K562 (cell line): ENCODE data around the gene GJD2. TPM values are rescaled to one million over a fixed set of nuclear protein-coding genes. Genes with fewer than 3 reads are reported as not detected.

ENCODE experiments used
- ATAC-seq: fragments of 200-7000 bp; cut with Tn5 transposase; 3 replicates; pipeline ENCODE4 v1.9.1; 2020; ENCODE audit warnings: moderate library complexity
- BruUV-seq: library from RNA; stranded (reverse); fragments of 400-500 nt; replicated peaks from 2 replicates; lab custom pipeline; 2021; lab: Mats Ljungman, UMichigan
- CTCF ChIA-PET: fragments of 300-600 bp; formaldehyde crosslinking; extraction: SDS; loops from one replicate; lab custom pipeline; 2021; ENCODE audit warnings: low intra/inter-chr PET ratio; lab: Yijun Ruan, JAX
- POLR2A ChIA-PET: fragments of 300-600, 350-650 bp; sonication (Branson Sonifier 250); formaldehyde crosslinking; extraction: SDS; loops from one replicate; lab custom pipeline; 2021; ENCODE audit warnings: antibody characterized with exemption, inconsistent platforms; lab: Yijun Ruan, JAX
- DNase-seq, 4 experiments: peaks; one replicate each; pipeline versions ENCODE4 v3.0.0 to v3.0.0-alpha.2; 2011 to 2018; ENCODE audit warnings: low spot score in 3 of 4, mixed read lengths in 3 of 4; ENCODE audit errors: extremely low read depth in 1 of 4
- FAIRE-seq: peaks from 2 replicates; lab custom pipeline; 2011; peaks lifted over from hg19 to GRCh38; lab: Jason Lieb, UNC
- H2AFZ ChIP-seq: 2 replicates; pipeline ENCODE4 v1.6.0; 2011; ENCODE audit warnings: low read depth, low read length, control low read depth, inconsistent platforms
- H3K27ac ChIP-seq: fragments of 200-600 bp; 3 replicates; pipeline ENCODE4 v1.8.0; 2011; ENCODE audit warnings: low read depth, mild to moderate bottlenecking, control low read depth, inconsistent platforms, low read length, moderate library complexity, mixed read lengths; ENCODE audit errors: extremely low read depth
- H3K27me3 ChIP-seq, 2 experiments: fragments of 300-600 bp in 1 of 2; 2 replicates in 1 of 2; 3 replicates in 1 of 2; pipeline versions ENCODE4 v1.6.0 to v1.8.0; 2011; ENCODE audit warnings: inconsistent platforms in 2 of 2, low read length in 2 of 2, mild to moderate bottlenecking in 1 of 2, mixed read lengths in 1 of 2, moderate library complexity in 1 of 2; ENCODE audit not compliant: control insufficient read depth in 2 of 2, insufficient read depth in 2 of 2
- H3K36me3 ChIP-seq: fragments of 300-600 bp; 3 replicates; pipeline ENCODE4 v1.8.0; 2011; ENCODE audit warnings: mild to moderate bottlenecking, low read length, inconsistent platforms; ENCODE audit not compliant: control insufficient read depth, insufficient read depth
- H3K4me1 ChIP-seq, 2 experiments: fragments of 200-600 bp in 1 of 2; replicated peaks in 1 of 2; 2 replicates in 1 of 2; 3 replicates in 1 of 2; pipeline versions ENCODE4 v1.5.1 to v1.8.0; 2011; ENCODE audit warnings: inconsistent platforms in 2 of 2, low read length in 2 of 2, mild to moderate bottlenecking in 1 of 2, mixed read lengths in 1 of 2, moderate library complexity in 1 of 2; ENCODE audit not compliant: control insufficient read depth in 2 of 2, insufficient read depth in 2 of 2
- H3K4me2 ChIP-seq: 2 replicates; pipeline ENCODE4 v1.6.1; 2011; ENCODE audit warnings: low read length, control low read depth, inconsistent platforms, mixed read lengths; ENCODE audit not compliant: insufficient read depth
- H3K4me3 ChIP-seq: fragments of 200-600 bp; sonication (generic), shearing (Covaris generic); 2 replicates; pipeline ENCODE4 v1.5.1; 2016; ENCODE audit warnings: control low read depth, inconsistent platforms
- H3K79me2 ChIP-seq: fragments of 200-600 bp; 3 replicates; pipeline ENCODE4 v1.8.0; 2011; ENCODE audit warnings: low read length, inconsistent platforms; ENCODE audit not compliant: control insufficient read depth, insufficient read depth
- H3K9ac ChIP-seq, 2 experiments: 2 replicates each; pipeline versions ENCODE4 v1.6.0 to v1.6.1; 2011; ENCODE audit warnings: low read depth in 2 of 2, low read length in 2 of 2, control low read depth in 1 of 2, inconsistent platforms in 1 of 2, mild to moderate bottlenecking in 1 of 2, mixed read lengths in 1 of 2; ENCODE audit not compliant: insufficient read depth in 1 of 2
- H3K9me1 ChIP-seq: one replicate; pipeline ENCODE4 v1.6.0; 2011; ENCODE audit warnings: inconsistent platforms, mild to moderate bottlenecking, low read length, moderate library complexity; ENCODE audit not compliant: control insufficient read depth, insufficient read depth
- H3K9me3 ChIP-seq: replicated peaks from 2 replicates; pipeline ENCODE4 v1.5.1; 2011; ENCODE audit warnings: low read depth, low read length, inconsistent platforms; ENCODE audit not compliant: control insufficient read depth, insufficient read depth
- H4K20me1 ChIP-seq: replicated peaks from 2 replicates; pipeline ENCODE4 v1.6.1; 2011; ENCODE audit warnings: low read length, inconsistent platforms, mixed read lengths; ENCODE audit not compliant: control insufficient read depth, insufficient read depth
- CCNT2 ChIP-seq: IDR thresholded peaks from 2 replicates; pipeline ENCODE4 v1.6.1; 2011; ENCODE audit warnings: borderline replicate concordance, low read depth, mild to moderate bottlenecking, moderate library complexity, mixed read lengths, low read length; ENCODE audit not compliant: insufficient read length; ENCODE audit errors: extremely low read depth
- CREB1 ChIP-seq, 2 experiments: sonication (generic) in 1 of 2; formaldehyde crosslinking in 1 of 2; IDR thresholded peaks; 2 replicates each; pipeline versions ENCODE4 v1.6.1 to v1.8.0; 2012 to 2022; ENCODE audit warnings: inconsistent platforms in 1 of 2, mild to moderate bottlenecking in 1 of 2, missing genetic modification reagents in 1 of 2, moderate library complexity in 1 of 2
- MTA3 ChIP-seq: fragments of 450-650 bp; formaldehyde crosslinking; IDR thresholded peaks from 2 replicates; pipeline ENCODE4 v1.6.1; 2017; ENCODE audit warnings: mild to moderate bottlenecking, borderline replicate concordance
- POLR2G ChIP-seq: fragments of 200-400 bp; formaldehyde crosslinking; IDR thresholded peaks from 2 replicates; pipeline ENCODE4 v1.6.1; 2017; ENCODE audit warnings: low read depth, mild to moderate bottlenecking, antibody characterized with exemption, low read length, moderate library complexity
- RBFOX2 ChIP-seq: fragments of 200-400 bp; formaldehyde crosslinking; IDR thresholded peaks from 2 replicates; pipeline ENCODE4 v1.6.1; 2017; ENCODE audit warnings: low read depth, mild to moderate bottlenecking, low read length, moderate library complexity
- TARDBP ChIP-seq: fragments of 450-650 bp; IDR thresholded peaks from 2 replicates; pipeline ENCODE4 v1.6.1; 2016
- ZEB2 ChIP-seq: fragments of 450-650 bp; IDR thresholded peaks from 2 replicates; pipeline ENCODE4 v1.6.1; 2016
- ZFX ChIP-seq: sonication (generic); formaldehyde crosslinking; IDR thresholded peaks from 2 replicates; pipeline ENCODE4 v1.8.0; 2022; ENCODE audit warnings: mild to moderate bottlenecking, missing genetic modification reagents, moderate library complexity
- ZNF134 ChIP-seq: fragments of 250-450 bp; sonication (Bioruptor Pico); conservative IDR thresholded peaks from 2 replicates; pipeline ENCODE4 v1.4.0; 2020
- ZNF609 ChIP-seq: sonication (generic); formaldehyde crosslinking; IDR thresholded peaks from 2 replicates; pipeline ENCODE4 v1.8.1; 2023; ENCODE audit warnings: missing genetic modification reagents, mild to moderate bottlenecking, borderline replicate concordance
- ZNF830 ChIP-seq: fragments of 250-450 bp; sonication (Bioruptor Pico); IDR thresholded peaks from 2 replicates; pipeline ENCODE4 v1.5.0; 2021; ENCODE audit warnings: mild to moderate bottlenecking
- WGBS: fragments of 100-300 bp; shearing (Covaris generic); methylation state at CpG from one replicate; pipeline ENCODE4 v1.1.6; 2016; ENCODE audit warnings: low coverage, mixed read lengths; ENCODE audit not compliant: insufficient coverage; ENCODE audit errors: missing lambda C conversion rate; 5-methylcytosine and 5-hydroxymethylcytosine counted together
- in situ Hi-C: fragments of 300-500 bp; cut with MboI; formaldehyde crosslinking; loops from 4 replicates; pipeline ENCODE4 v1.15.0; 2018; ENCODE audit warnings: inconsistent platforms, mixed read lengths
- intact Hi-C: fragments of 100-400 bp; cut with micrococcal nuclease; formaldehyde crosslinking; loops from 2 replicates; pipeline ENCODE4 v1.14.2; 2022
- polyA plus RNA-seq, 8 experiments: library from polyadenylated mRNA; depleted of rRNA in 4 of 8; stranded (reverse) in 5 of 8; unstranded in 3 of 8; fragments of >200 nt; fragmentation: Nextera tagmentation in 2 of 8; fragmentation: Illumina TruSeq in 1 of 8; extraction: Ambion mirVana in 2 of 8; extraction: Trizol in 1 of 8; gene quantifications; 2 replicates each; pipeline versions ENCODE4 v1.2.1 to v1.2.3, GENCODE V29; 2011 to 2014; ENCODE audit warnings: inconsistent platforms in 1 of 8, missing spikeins in 1 of 8
- total RNA-seq, 7 experiments: library from RNA; depleted of rRNA in 6 of 7; stranded (reverse); fragments of >200 nt in 6 of 7; fragmentation: Illumina TruSeq in 2 of 7; extraction: Trizol in 2 of 7; gene quantifications; 2 replicates each; pipeline versions ENCODE4 v1.2.1 to v1.2.3, GENCODE V29; 2011 to 2021; ENCODE audit warnings: low replicate concordance in 1 of 7

The GJD2 gene
- total and polyA plus RNA-seq, 9 of the 15 experiments (the other 6 are each of a cell fraction or from before 2014, with no cell fraction given): not detected

DNA sequence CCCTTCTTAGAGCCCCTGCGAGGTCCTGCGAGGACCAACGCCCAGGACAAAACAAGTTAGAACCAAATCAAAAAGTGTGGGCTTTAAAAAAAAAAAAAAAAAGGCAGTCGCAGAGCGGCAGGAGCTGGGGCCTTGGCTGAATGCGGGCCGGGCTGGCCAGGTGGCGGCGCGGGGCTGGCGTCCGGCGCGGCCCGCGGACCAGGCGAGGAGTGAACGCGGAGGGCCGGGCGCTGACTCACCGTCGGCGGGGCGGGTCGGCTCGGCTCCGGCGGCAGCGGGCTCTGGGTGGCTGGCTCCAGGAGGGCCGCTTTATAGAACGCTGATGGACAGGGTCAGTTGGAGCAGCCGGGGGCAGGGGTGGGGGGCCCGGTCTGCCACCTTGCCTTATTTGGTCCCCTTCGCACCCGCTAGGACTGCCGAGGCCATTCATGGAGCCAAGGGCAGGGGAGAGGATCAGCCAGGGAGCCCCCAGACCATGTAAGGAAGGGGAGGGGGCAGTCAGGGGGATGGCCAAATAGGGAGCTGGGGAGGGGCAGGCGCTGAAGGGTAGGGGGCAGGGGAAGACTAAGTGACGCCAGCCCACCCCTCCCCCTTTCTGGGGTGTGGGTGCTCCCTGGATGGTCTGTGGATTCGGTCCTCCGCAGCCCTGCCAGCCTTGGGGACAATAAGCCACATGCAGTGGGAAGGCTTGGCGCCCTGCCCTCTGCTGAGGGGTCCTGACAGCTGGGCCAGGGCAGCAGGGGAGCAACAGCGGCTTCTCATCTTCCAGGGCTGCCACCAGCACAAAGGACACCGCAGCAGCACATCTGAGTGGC is 40.7 kb upstream of the GJD2 start, which contains the start of gene ACTC1:
TSS of gene ACTC1 (minus strand) at position 283 of the 815 bp plus-strand sequence. CDS start 741 bp downstream, outside the sequence.
- DNase-seq: peak; percentile 56 to 78 (median 60)
- peaks cover 11 to 21% of the 10 kb centered on the region in 2 experiments; a peak in 4 of 5 replicates for H3K4me1 ChIP-seq
- no peak for FAIRE-seq
- POLR2A ChIA-PET: interaction anchor here (0.6 to 1.2 kb wide), 4 partner anchors 9 to 50 kb away, joined by 3 to 4 read pairs (median 4); no protein-coding TSS in a partner anchor
- 17% methylated on average over 38 of the region's 44 CpGs for WGBS
- peaks cover 16 to 29% of the 10 kb centered on the region in 2 experiments; a peak in 4 of 5 replicates for H3K27me3 ChIP-seq
- H3K9me1 ChIP-seq: no peaks in the 10 kb centered on the region
- no peak within 1 kb of the TSS for H3K27ac ChIP-seq
- H3K4me3 ChIP-seq: no peak within 1 kb of the TSS
- H3K79me2 ChIP-seq: no peaks in the 10 kb centered on the region
- peak; percentile 91 for ATAC-seq
- CTCF ChIA-PET: interaction anchor here (0.5 kb wide), 1 partner anchor 76 kb away, joined by 4 read pairs; no protein-coding TSS in a partner anchor
- no peaks in the 10 kb centered on the region for H3K36me3 ChIP-seq
- no peak within 1 kb of the TSS; the same call in 1 of the 2 replicates for H3K4me2 ChIP-seq
- H3K9ac ChIP-seq: peak within 1 kb of the TSS; percentile 21 to 56; a peak in 1 of 4 replicates
- intact Hi-C loops (no loop called here), in situ Hi-C loops (no loop called here)
- peak within 1 kb of the TSS; percentile 79 for H2AFZ ChIP-seq
- no TSS peak for BruUV-seq
- H4K20me1 ChIP-seq: no peaks in the 10 kb centered on the region
- no peaks in the 10 kb centered on the region for H3K9me3 ChIP-seq
- TF ChIP-seq ZFX (CRISPR knock-in tag): no peak
- TF ChIP-seq MTA3: 0 out of 2 replicates have a peak, but pooled peaks have one; percentile 17
- TF ChIP-seq CCNT2: no peak
- TF ChIP-seq ZNF609: no peak
- TF ChIP-seq ZNF830 (CRISPR knock-in tag): no peak
- peak; percentile 33; the same call in 1 of the 2 replicates for TF ChIP-seq RBFOX2
- no peak for TF ChIP-seq TARDBP
- no peak for TF ChIP-seq ZEB2
- no peak for TF ChIP-seq CREB1 (IDR thresholded peaks at IDR 0.05)
- no peak for TF ChIP-seq CREB1 (CRISPR knock-in tag; IDR thresholded peaks at IDR 0.05)
- TF ChIP-seq POLR2G: peak; percentile 56
- no peak for TF ChIP-seq ZNF134 (CRISPR knock-in tag)
